ENCODE measurements around the gene AP2A1.

DNA sequence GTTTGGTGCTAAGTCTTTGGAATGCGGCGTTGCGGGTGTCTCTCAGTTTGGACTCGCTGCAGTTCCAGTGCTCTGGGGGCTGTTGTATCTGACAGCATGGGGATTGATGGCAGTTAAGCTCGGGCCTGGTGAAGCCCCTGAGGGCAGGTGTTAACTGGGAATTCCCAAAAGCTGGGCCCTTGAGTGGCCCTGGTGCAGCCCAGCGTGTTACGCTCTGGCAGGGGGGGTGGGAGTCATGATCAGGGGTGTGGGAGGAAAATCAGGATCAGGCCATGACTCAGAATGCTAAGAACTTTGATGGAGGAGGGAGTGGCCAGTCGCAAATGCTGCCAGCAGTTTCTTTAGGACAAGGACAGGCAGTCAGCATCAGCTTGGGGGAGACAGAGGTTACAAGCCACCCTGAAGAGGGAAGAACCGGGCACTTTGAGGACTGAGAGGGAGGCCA is 19.6 kb downstream of the AP2A1 start:
- TF ChIP-seq POLR2A (IDR thresholded peaks at IDR 0.05), result no peak
- TF ChIP-seq, protein P1, sequence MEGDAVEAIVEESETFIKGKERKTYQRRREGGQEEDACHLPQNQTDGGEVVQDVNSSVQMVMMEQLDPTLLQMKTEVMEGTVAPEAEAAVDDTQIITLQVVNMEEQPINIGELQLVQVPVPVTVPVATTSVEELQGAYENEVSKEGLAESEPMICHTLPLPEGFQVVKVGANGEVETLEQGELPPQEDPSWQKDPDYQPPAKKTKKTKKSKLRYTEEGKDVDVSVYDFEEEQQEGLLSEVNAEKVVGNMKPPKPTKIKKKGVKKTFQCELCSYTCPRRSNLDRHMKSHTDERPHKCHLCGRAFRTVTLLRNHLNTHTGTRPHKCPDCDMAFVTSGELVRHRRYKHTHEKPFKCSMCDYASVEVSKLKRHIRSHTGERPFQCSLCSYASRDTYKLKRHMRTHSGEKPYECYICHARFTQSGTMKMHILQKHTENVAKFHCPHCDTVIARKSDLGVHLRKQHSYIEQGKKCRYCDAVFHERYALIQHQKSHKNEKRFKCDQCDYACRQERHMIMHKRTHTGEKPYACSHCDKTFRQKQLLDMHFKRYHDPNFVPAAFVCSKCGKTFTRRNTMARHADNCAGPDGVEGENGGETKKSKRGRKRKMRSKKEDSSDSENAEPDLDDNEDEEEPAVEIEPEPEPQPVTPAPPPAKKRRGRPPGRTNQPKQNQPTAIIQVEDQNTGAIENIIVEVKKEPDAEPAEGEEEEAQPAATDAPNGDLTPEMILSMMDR (IDR thresholded peaks at IDR 0.05), result no peak

Data from gastroesophageal sphincter (tissue), 3 donors.